ENCODE results near the gene POLR3C.
A peak's percentile ranks its signal among the peaks of the same experiment; 100 is the strongest.
"Not testable (repeated sequence)": the region's sequence is repeated elsewhere in the genome, so short reads cannot be mapped to it uniquely, and the experiment has no call there.

Gene POLR3C

GRCh38 chr1:145823565-145824498 lies at the start of gene POLR3C, which contains the start of gene RNF115:
POLR3C (plus strand) TSS chr1:145824200; CDS start chr1:145825777, 1,577 bp downstream.
RNF115 (minus strand) TSS chr1:145824095; CDS start chr1:145823873, 222 bp downstream.
- peak; percentile 92 for DNase-seq (ENCODE audit: low spot score)

GRCh38 chr1:145777357-145778145 lies 46.4 kb upstream of the POLR3C start:
- DNase-seq (ENCODE audit: low spot score), result no peak

GRCh38 chr1:145778146-145778540 lies 45.9 kb upstream of the POLR3C start:
- no peak for DNase-seq (ENCODE audit: low spot score)

- DNase-seq (ENCODE audit: low spot score), result peak; percentile 66
Observed at GRCh38 chr1:145782272-145783099, 41.5 kb upstream of the POLR3C start.

GRCh38 chr1:145784409-145784808 lies 39.6 kb upstream of the POLR3C start:
- DNase-seq (ENCODE audit: low spot score), result no peak

- DNase-seq (ENCODE audit: low spot score), result no peak
Observed at GRCh38 chr1:145785547-145785946, 38.5 kb upstream of the POLR3C start.

- no peak for DNase-seq (ENCODE audit: low spot score)
Observed at GRCh38 chr1:145786271-145786670, 37.7 kb upstream of the POLR3C start.

- no peak for DNase-seq (ENCODE audit: low spot score)
Observed at GRCh38 chr1:145788580-145788979, 35.4 kb upstream of the POLR3C start.

- DNase-seq (ENCODE audit: low spot score), result not testable (repeated sequence)
Observed at GRCh38 chr1:145791860-145792259, 32.1 kb upstream of the POLR3C start.

- no peak for DNase-seq (ENCODE audit: low spot score)
Observed at GRCh38 chr1:145792484-145792883, 31.5 kb upstream of the POLR3C start.

GRCh38 chr1:145795257-145795881 lies 28.6 kb upstream of the POLR3C start:
- DNase-seq (ENCODE audit: low spot score), result no peak

- DNase-seq (ENCODE audit: low spot score), result no peak
Observed at GRCh38 chr1:145796753-145797152, 27.2 kb upstream of the POLR3C start.

- DNase-seq (ENCODE audit: low spot score), result no peak
Observed at GRCh38 chr1:145799806-145800205, 24.2 kb upstream of the POLR3C start.

GRCh38 chr1:145804235-145805045 lies 19.6 kb upstream of the POLR3C start:
- DNase-seq (ENCODE audit: low spot score), result no peak

- no peak for DNase-seq (ENCODE audit: low spot score)
Observed at GRCh38 chr1:145805057-145805456, 18.9 kb upstream of the POLR3C start.

- DNase-seq (ENCODE audit: low spot score), result no peak
Observed at GRCh38 chr1:145806408-145806807, 17.6 kb upstream of the POLR3C start.

GRCh38 chr1:145806844-145807243 lies 17.2 kb upstream of the POLR3C start:
- no peak for DNase-seq (ENCODE audit: low spot score)

GRCh38 chr1:145812977-145813810 lies 10.8 kb upstream of the POLR3C start:
- not testable (repeated sequence) for DNase-seq (ENCODE audit: low spot score)

- not testable (repeated sequence) for DNase-seq (ENCODE audit: low spot score)
Observed at GRCh38 chr1:145818095-145818494, 5.9 kb upstream of the POLR3C start.
